Activated gamma-delta T cell (primary cell): ENCODE measurements around the gene KRTAP10-11.
"Not testable (repeated sequence)": the region's sequence is repeated elsewhere in the genome, so short reads cannot be mapped to it uniquely, and the experiment has no call there.

Experiments
- DNase-seq: peaks from one replicate; lab custom pipeline; 2025; lab: John Stamatoyannopoulos, UW

KRTAP10-11 gene

GRCh38 chr21:44664691-44665090 lies 18.5 kb downstream of the KRTAP10-11 start:
- DNase-seq = no peak

GRCh38 chr21:44666401-44667320 lies 20.4 kb downstream of the KRTAP10-11 start, which contains the start of gene KRTAP12-2:
TSS of gene KRTAP12-2 (minus strand) at chr21:44666927. CDS start at chr21:44666886, 41 bp downstream.
- no peak for DNase-seq

GRCh38 chr21:44667612-44668011 lies 21.4 kb downstream of the KRTAP10-11 start:
- no peak for DNase-seq

- DNase-seq = no peak
Measured at GRCh38 chr21:44670642-44671432, 24.6 kb downstream of the KRTAP10-11 start.

- DNase-seq = no peak
Measured at GRCh38 chr21:44671911-44672310, 25.7 kb downstream of the KRTAP10-11 start.

- DNase-seq = no peak
Measured at GRCh38 chr21:44677881-44678280, 31.7 kb downstream of the KRTAP10-11 start.

GRCh38 chr21:44681152-44681551 lies 34.9 kb downstream of the KRTAP10-11 start:
- no peak for DNase-seq

- no peak for DNase-seq
Measured at GRCh38 chr21:44681861-44682579, 35.8 kb downstream of the KRTAP10-11 start, which contains the start of gene KRTAP12-1. TSS of gene KRTAP12-1 (minus strand) at chr21:44682163. CDS start at chr21:44682123, 40 bp downstream.

GRCh38 chr21:44682580-44683151 lies 36.5 kb downstream of the KRTAP10-11 start:
- no peak for DNase-seq

- DNase-seq = no peak
Measured at GRCh38 chr21:44684077-44684476, 37.9 kb downstream of the KRTAP10-11 start.

- DNase-seq = no peak
Measured at GRCh38 chr21:44684483-44684882, 38.3 kb downstream of the KRTAP10-11 start.

- not testable (repeated sequence) for DNase-seq
Measured at GRCh38 chr21:44685050-44685449, 38.8 kb downstream of the KRTAP10-11 start.

- DNase-seq = no peak
Measured at GRCh38 chr21:44686000-44686781, 40.0 kb downstream of the KRTAP10-11 start.

- DNase-seq = no peak
Measured at GRCh38 chr21:44686843-44687561, 40.8 kb downstream of the KRTAP10-11 start.

- no peak for DNase-seq
Measured at GRCh38 chr21:44687671-44688070, 41.5 kb downstream of the KRTAP10-11 start.

GRCh38 chr21:44689740-44690139 lies 43.5 kb downstream of the KRTAP10-11 start:
- DNase-seq = not testable (repeated sequence)

- DNase-seq = no peak
Measured at GRCh38 chr21:44691686-44692085, 45.5 kb downstream of the KRTAP10-11 start.

- DNase-seq = no peak
Measured at GRCh38 chr21:44692798-44693512, 46.7 kb downstream of the KRTAP10-11 start.

- no peak for DNase-seq
Measured at GRCh38 chr21:44694776-44695175, 48.6 kb downstream of the KRTAP10-11 start.
